ENCODE results near the gene DNAH14.
"Not testable (repeated sequence)": the region's sequence is repeated elsewhere in the genome, so short reads cannot be mapped to it uniquely, and the experiment has no call there.

Gene DNAH14

DNA sequence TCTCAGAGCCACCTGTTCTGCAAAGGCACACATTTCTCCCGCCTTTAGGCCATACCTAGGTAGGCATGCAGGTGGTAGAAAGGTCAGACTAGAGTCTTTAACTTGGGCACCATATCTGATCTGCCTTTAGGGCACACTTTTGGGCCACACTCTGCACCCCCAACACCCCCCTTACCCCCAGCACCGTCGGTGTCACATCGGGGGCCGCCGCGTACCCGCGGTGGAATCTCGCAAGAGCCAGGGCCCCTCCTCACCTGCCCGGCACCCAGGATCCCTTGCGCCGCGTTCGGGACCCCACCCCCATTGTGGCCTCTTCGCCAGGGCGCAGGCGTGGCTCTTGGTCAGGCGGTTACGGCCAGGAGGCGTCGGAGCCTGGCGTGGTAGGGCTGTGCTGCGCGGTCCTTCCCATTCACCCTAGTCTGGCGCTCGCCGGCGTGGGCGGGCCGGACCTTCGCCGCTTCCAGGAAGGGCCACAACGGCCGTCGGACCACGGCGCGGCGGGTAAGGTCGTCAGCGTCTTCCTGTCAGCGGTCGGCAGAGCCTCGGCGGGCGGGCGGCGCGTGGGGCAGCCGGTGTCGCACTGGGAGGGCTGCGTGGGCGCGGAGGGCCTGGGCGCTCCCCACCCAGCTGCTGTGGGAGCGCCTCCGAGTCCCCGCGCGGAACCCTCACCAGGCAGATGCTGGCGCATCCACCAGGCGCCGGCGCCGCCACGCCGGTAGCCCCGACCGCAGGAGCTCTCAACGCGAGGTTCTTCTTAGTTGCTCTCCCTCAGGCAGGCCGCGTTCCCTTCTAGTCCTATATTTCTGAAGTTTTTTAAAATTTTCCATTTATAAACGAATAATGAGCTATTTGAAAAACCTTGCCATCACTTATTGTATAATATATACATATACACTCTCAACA is at the start of gene DNAH14:
Gene DNAH14, plus strand, starts transcription at position 341 of the 903 bp plus-strand sequence. CDS start 23,028 bp downstream, outside the sequence.
- H3K4me3 ChIP-seq (ENCODE audit: low read depth, low read length): peak within 1 kb of the TSS; percentile 69

DNA sequence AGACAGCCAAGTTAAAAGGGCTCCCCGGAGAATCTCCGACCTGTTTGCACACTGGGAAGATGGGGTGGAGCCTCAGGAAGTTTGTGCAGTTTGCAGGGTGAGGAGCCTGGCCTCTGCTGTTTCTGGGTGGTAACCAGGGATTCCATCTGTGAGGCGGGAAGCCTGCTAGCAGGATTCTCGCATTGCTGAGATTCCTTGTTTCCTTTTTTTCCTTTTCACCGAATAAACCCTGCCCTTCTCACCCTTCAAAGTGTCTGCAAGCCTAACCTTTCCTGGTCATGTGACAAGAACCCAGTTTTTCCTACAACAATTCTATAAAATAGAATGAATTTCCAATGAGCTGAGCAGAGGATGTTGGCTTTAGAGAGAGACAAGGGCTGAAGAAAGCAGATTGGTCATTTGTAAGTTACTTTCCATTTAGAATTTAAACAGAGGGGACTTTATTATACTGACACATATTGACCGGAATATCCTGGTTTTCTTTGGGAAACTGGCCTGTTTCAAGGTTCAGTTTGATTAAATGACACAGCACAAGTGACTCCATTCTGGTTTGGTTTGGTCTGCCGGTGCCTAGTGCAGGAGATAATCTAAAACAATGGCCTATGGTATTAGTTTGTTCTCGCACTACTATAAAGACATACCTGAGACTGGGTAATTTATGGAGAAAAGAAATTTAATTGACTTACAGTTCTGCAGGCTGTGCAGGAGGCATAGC is 48.7 kb upstream of the DNAH14 start:
- no peak overlapping the region for H3K4me3 ChIP-seq (ENCODE audit: low read depth, low read length)

DNA sequence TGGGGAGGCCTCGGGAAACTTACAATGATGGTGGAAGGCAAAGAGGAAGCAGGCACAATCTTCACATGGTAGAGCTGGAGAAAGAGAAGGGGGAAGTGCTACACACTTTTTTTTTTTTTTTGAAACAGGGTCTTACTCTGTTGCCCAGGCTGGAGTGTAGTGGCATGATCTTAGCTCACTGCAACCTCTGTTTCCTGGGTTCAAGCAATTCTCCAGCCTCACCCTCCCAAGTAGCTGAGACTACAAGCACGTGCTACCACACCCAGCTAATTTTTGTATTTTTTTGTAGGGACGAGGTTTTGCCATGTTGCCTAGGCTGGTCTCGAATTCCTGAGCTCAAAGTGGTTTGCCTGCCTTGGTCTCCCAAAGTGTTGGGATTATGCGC is 48.2 kb upstream of the DNAH14 start:
- not testable (repeated sequence) for H3K4me3 ChIP-seq (ENCODE audit: low read depth, low read length)

DNA sequence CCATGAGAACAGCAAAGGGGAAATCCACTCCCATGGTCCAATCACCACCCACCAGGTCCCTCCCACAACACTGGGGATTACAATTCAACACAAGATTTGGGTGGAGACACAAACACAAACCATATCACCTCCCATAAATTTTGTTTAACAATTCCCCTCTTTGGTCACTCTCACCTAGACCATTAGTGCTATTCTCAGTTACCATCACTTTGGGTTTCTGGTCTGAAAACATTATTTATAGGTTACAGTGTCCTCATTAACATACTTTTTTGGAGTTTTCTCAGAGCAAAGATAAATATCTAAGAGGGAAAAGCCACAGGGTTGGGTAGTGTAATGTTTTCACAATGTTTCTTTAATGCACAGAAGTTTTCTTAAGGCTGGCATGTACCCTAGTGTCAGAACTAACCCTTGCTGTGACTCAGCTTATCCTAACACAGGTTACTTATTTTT is 47.7 kb upstream of the DNAH14 start:
- H3K4me3 ChIP-seq (ENCODE audit: low read depth, low read length): no peak overlapping the region

DNA sequence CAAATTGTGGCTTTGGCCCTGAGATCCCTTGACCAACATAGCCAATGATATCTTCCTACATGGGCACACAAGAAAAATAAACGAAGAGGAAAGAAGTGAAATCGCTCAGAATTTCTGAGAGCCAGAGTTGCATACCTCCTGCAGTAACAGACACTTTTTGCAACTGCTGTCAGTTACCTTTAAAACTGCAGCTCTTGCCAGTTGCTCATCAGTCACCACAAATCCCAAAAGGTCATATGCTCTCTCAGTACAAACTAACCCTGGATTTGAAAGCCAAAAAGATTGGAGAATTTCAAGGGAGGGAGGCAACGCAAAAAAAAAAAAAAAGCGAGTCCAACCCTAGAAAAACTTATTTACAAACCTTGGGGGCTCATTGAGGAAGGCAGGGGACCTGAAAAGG is 47.2 kb upstream of the DNAH14 start:
- H3K4me3 ChIP-seq (ENCODE audit: low read depth, low read length): no peak overlapping the region

DNA sequence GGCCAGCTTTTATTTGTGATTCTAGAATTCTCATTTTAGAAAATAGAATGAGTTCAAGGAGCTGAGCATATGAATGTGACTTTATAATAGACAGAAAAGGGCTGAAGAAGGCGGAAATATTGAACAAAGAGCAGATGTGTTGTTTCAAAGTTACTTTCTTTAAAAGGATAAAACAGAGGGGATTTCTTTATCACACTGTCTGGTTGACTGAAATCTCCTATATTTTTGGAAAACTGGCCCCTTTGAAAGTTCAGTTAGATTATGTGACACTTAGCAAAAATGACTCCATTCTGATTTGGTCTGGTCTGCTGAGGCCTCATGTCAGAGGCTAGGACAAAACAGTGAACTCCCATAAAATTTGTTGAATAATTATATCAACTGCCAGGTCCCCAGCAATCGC is 46.4 kb upstream of the DNAH14 start:
- H3K4me3 ChIP-seq (ENCODE audit: low read depth, low read length): no peak overlapping the region

DNA sequence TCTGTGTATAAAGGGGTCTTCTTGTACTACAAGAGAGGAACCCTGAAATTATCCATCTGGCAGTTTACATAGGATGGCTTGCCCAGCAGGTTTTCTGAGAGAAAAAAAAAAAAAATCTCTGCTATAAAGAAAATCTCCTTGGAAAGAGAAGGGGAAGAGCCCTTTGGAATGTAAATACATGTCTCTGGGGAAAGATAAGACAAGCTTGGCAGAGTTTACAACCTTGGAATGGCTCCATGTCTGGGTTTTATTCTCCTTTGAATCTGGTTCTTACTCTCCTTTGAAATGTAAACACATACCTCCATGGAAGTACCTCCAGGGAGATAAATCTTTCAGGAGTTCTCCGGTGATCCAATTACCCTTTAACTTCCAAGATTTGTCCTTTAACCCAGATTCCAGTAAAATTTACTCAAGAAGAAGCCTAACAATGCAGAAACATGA is 45.1 kb upstream of the DNAH14 start:
- no peak overlapping the region for H3K4me3 ChIP-seq (ENCODE audit: low read depth, low read length)

DNA sequence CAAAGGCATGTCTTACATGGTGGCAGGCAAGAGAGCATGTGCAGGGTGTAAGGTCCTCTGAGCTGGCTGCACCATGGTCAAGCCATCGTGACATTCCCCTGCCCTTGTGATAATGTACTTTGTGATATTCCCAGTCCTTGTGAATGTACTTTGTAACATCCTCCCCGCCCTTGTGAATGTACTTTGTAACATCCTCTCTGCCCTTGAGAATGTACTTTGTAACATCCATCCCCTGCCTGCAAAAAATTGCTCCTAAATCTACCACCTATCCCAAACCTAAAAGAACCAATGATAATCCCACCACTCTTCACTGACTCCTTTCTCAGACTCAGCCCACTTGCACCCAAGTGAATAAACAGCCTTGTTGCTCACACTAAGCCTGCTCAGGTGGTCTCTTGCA is 44.1 kb upstream of the DNAH14 start:
- not testable (repeated sequence) for H3K4me3 ChIP-seq (ENCODE audit: low read depth, low read length)

DNA sequence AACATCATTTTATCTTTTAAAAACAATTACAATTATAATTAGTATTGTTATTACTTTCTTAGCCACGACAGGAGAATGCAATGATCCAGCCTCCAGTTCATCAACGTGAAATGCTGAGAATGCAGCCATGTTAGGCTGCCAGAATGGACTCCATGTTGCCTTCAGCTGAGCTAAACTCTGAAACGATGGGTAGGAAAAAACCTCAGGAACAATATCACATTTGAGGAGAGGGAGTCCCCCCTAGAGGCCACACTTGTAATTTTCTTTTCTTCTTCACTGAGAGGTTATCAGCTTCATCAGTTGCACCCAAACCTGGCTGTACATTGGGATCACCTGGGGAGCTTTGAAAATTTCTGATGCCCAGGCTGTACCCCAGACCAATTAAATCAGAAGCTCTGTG is 34.6 kb upstream of the DNAH14 start:
- H3K4me3 ChIP-seq (ENCODE audit: low read depth, low read length): no peak overlapping the region

DNA sequence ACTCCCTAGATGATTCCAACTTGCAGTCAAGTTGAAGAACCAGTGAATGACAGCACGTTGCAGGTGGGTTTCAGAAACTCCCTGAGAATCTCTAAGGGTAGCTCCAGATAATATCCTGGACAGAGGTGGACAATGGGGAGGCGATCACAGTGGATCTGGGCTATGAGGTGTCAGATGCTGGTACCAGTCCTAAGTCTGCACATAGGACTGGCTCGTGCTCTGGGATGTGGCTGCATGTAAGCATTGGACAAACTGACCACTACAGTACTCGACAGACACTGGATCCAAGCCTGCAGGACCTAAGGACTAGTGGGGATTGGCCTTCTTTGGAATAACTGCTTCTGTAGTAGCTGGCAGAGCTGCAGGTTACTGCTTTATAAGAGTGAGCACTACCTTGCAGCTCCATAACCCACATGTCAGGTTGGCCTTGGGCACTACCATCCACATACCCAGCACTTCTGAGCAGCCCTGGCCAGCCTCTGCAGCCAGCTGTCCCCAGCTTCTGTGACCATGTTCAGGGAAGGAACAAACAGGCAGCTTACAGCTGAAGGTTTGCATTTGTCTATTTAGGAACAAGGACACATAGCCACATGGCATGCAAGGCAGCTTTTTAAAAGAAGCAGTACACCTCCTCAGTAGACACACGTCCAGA is 33.2 kb upstream of the DNAH14 start:
- no peak overlapping the region for H3K4me3 ChIP-seq (ENCODE audit: low read depth, low read length)

DNA sequence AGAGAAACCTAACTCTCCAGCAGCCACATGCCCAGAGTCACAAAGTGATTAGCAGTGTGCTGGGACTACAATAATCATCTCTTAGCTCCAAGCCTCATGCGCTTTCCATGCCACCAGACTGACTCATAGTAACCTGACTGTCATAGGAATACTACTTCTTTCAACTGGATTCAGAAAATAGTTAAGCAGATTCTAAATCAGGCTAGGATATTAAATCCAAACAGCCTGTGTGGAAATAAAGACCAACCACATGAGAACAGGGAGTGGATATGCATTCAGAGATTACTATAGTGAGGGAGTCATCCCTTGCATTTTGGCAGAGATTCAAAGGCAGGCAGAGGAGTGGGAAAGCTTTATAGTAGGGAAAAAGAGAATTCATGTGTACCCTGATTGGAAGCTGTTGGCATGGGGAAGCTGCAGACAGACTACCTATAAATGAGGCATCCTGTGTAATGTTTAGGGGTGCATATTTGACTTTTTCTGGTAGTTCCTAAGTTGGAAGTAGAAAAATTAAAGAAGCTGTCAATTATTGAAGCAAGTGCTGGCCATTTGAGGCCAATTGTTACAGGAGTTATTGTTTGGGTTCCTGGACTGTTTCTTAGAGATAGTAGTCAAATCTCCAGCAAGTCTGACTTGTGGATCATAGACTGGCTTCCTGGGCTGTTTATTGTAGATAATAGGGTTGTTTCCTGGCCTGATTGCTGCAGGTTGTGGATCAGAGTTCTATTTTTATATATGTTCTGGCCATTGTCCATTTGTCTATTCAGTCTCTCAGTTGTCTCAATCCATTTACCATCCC is 31.7 kb upstream of the DNAH14 start:
- no peak overlapping the region for H3K4me3 ChIP-seq (ENCODE audit: low read depth, low read length)

DNA sequence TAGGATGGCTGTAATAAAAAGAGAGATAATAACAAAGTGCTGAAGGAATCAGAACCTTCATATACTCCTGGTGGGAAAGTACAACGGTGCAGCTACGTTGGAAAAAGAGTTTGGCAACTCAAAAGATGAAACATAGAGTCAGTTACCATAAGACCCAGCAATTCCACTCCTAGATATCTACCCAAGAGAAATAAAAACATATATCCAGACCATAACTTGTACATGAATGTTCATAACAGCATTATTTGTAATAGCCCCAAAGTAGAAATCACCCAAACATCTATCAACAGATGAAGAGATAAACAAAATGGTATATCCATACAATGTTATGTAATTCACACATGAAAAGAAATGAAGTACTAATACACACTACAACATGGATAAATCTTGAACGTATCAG is 30.5 kb upstream of the DNAH14 start:
- H3K4me3 ChIP-seq (ENCODE audit: low read depth, low read length): no peak overlapping the region

DNA sequence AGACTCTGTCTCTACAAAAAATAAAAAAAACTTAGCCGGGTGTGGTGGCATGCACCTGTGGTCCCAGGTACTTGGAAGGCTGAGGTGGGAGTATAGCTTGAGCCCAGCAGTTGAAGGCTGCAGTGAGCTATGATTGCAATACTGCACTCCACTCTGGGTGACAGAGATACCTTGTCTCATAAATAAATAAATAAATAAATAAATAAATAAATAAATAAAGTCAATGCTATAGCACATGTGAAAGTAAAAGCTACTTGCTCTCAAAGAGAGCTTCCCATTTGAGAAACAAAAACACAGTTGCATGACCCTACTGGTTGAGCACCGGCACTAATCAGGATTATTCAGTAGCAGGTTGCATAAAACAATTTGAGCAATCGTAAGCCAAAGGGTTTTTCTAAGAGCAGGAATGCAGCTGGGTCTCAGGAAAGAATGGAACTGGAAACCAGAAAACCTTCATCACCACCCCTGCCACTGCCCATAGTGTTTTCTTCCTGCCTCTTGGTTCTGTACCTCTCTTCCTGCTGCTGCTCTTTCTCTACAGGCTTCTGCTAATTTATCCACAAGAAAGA is 29.3 kb upstream of the DNAH14 start:
- no peak overlapping the region for H3K4me3 ChIP-seq (ENCODE audit: low read depth, low read length)

DNA sequence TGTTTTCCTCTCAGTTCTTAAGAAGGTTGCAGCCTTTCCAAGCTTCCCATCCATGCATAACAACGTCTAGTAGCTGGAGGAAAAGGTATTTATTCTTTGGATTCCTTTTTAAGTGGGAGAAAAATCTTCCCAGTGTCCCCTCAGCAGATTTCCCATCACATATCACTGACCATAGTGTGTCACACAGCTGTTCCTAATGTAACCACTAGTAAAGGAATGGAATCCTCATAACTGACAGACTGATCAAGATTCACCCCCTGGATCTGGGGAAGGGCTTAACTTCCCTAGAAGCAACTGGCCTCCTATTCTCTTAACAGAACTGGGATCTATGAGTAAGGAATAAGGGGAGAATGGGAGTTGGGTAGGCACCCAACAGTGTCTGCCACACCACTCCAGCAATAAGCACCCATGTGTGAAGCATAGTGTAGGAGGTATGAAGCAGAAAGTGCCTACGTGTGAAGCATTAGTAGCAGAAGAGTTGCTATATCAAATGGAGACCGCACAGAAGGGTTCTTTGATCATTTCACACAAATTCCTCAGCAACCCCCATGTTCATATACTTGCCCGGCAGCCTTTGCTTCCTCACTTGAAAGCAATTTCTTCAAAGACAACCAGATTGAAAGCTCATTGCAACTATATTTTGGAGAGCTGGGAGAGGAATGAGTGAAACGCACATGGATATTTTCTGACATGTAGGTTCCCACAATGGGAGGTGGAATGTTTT is 28.2 kb upstream of the DNAH14 start:
- no peak overlapping the region for H3K4me3 ChIP-seq (ENCODE audit: low read depth, low read length)

DNA sequence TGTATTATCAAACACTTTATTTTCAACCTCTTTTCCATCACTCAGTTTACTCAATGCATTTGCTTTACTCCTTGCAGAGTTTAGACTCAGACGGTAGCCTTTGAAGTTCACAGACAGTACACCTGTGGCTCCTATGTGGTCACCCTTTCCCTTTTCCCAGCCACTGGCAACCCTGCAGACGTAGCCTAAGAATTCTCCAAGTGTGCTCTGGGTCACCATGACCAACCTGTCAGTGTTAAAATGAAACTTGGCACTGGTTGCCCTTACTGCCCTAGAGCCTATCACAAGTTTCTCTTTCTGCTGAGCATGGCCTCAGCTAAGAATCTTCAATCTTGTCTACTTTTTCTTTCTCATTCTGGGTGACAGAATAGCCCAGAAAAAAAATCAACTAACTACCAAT is 25.5 kb upstream of the DNAH14 start:
- no peak overlapping the region for H3K4me3 ChIP-seq (ENCODE audit: low read depth, low read length)

DNA sequence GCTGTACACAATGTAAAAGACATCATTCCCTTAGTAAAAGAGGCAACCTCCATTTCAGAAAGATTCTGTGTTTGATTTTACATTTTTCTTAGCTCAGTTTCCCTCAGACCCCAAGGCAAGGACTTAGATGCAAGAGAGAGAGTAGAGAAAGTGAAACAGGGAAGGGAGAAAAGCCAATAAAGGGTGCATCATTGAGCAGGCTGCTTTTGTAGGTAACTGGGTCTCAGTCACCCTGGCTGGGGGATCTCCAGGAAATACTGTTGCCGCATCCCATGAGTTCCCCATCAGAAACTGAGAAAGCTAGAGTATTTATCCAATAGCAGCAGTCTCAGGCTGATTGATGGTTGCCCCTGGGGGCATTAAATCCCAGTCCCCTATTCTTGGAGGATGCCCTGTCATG is 23.1 kb upstream of the DNAH14 start:
- H3K4me3 ChIP-seq (ENCODE audit: low read depth, low read length): no peak overlapping the region

DNA sequence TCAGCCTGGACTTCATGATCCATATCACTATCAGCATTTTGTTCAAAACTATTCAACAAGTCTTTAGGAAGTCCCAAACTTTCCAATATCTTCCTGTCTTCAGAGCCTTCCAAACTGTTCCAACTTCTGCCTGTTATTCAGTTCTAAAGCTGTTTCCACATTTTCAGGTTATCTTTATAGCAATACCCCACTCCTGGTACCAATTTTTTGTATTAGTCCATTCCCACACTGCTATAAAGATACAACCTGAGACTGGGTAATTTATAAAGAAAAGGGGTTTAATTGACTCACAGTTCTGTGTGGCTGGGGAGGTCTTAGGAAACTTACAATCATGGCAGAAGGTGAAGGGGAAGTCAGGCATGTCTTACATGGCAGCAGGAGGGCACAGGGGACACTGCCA is 18.3 kb upstream of the DNAH14 start:
- H3K4me3 ChIP-seq (ENCODE audit: low read depth, low read length): no peak overlapping the region

DNA sequence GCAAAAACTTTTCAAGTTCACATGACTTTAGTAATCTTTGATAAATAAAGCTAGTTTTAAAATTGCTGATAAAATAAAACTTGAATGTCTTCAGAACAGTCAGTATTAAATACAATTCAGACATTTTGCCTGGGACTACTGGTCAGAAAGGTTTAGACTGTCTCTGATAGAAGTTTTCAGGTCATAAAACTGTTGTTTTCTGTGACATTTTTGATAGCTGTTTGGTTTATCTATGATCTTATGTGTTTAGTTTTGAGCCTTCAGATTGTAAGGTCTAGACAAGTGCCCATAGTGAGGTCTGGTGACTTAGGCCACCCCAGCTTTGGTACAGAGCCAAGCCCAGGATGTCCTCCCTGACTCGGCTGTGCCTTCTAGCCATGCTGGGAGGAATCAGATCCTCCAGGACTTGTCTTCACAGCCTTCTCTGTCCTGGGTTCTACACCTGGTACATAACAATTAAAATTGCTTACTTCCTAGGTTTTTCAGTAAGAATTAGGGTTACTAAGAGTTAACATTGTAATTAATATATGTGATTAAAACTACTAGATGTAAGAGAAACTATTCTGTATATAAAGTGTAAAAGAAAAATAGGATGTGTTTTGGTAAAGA is 15.1 kb upstream of the DNAH14 start:
- no peak overlapping the region for H3K4me3 ChIP-seq (ENCODE audit: low read depth, low read length)

DNA sequence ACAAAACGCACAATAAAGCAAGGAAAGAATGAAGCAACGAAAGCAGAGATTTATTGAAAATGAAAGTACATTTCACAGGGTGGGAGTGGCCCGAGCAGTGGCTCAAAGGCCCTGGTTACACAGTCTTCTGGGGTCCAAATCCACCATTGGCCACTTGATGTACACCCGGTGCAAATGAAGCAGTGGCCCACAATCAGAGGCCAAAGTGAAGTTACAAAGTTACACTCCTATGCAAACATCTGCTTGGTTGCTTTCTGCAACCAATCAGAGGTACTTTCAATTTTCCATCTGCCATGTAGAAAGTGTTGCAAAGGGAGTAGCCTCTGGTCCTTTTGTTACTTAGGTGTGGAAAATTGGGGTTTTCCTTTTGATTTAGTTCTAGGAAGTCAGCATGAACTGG is 10.0 kb upstream of the DNAH14 start:
- H3K4me3 ChIP-seq (ENCODE audit: low read depth, low read length): no peak overlapping the region
